Activated CD8-positive, alpha-beta memory T cell treated with anti-CD3 and anti-CD28 coated beads for 36 hours (primary cell): ENCODE data around the gene ZDHHC24. TPM values are rescaled to one million over a fixed set of nuclear protein-coding genes. Genes with fewer than 3 reads are reported as not detected.

Experiments used
- CTCF ChIA-PET: fragments of 350-600 bp; sonication (Branson Sonifier 250); formaldehyde crosslinking; loops from one replicate; lab custom pipeline; 2021; ENCODE audit warnings: antibody characterized with exemption; lab: Charles Lee
- POLR2A ChIA-PET: fragments of 350-600 bp; sonication (Branson Sonifier 250); formaldehyde crosslinking; loops from one replicate; lab custom pipeline; 2021; ENCODE audit warnings: antibody characterized with exemption; lab: Charles Lee
- total RNA-seq, 2 experiments: library from RNA; stranded (reverse); gene quantifications; one replicate each; pipeline ENCODE4 v1.2.3, GENCODE V29; 2021

The ZDHHC24 gene
- total RNA-seq, 2 experiments from 2014 or later, result 14.4 to 15.3 TPM

- POLR2A ChIA-PET, result no interaction called here
- CTCF ChIA-PET, result interaction anchor here (1.6 kb wide), 1 partner anchor 102 kb away, joined by 3 read pairs; no protein-coding TSS in a partner anchor
Measured at GRCh38 chr11:66491315-66491935, 54.4 kb downstream of the ZDHHC24 start.

DNA sequence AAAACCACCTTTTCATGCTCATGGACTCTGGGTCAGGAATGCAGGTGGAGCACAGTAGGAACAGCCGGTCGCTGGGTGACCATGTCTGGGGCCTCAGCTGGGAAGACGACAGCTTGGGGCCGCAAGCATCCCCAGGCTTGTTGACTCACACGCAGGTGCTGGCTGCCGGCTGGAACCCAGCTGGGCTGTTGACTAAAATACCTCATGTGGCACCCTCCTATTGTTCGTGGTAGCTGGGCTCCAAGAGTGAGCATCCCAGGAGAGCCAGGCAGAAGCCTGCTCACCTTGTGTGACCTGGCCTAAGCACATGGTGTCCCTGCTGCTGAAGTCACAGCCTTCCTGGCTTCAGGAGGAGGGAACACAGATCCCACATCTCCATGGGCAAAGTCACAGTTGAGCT, 56.2 kb downstream of the ZDHHC24 start:
- POLR2A ChIA-PET, result no interaction called here

DNA sequence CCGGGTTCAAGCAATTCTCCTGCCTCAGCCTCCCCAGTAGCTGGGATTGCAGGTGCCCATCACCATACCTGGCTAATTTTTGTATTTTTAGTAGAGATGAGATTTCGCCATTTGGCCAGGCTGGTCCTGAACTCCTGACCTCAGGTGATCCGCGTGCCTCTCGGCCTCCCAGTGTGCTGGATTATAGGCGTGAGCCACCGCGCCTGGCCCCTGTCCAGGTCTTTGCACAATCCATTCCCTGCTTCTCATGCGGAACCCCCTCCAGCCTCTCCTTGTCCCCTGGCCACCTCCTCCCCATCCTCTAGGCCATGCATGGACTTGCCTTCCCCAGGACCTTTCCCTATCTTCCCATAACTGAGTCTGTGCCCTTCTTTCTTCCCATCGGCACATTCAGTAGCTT, 56.9 kb downstream of the ZDHHC24 start:
- POLR2A ChIA-PET, result no interaction called here
- CTCF ChIA-PET, result no interaction called here

More for the DNA sequence above, 56.2 kb downstream of the ZDHHC24 start:
- CTCF ChIA-PET, result no interaction called here

DNA sequence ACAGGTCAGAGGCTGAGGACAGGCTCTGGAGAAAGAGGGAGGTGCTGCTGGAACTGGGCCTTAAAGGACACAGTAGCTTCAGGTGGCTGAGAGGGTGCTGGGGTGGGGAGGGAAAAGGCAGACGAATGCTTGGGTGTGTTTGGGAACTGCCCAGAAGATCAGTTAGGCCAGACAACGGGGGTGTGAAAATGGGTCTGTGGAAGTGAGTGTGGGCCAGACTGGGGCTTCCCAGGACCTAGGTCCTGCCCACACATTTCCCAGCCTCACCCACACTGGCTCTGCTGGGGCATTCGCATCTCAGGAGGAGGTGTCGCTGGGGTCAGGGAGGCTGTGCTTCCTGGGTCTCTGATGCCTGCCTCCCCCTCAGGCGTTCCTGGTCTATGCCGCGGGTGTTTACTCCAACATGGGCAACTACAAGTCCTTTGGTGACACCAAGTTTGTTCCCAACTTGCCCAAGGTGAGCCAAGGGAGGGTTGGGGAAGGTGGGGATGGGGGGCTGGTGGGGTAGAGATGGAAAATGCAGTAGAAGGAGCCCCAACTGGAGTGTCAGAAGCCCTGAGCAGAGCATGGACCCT, 61.0 kb downstream of the ZDHHC24 start:
- ChIA-PET CTCF (interaction anchor here (1.3 kb wide), 1 partner anchor 95 kb away, joined by 4 read pairs; no protein-coding TSS in a partner anchor), POLR2A (no interaction called here)

DNA sequence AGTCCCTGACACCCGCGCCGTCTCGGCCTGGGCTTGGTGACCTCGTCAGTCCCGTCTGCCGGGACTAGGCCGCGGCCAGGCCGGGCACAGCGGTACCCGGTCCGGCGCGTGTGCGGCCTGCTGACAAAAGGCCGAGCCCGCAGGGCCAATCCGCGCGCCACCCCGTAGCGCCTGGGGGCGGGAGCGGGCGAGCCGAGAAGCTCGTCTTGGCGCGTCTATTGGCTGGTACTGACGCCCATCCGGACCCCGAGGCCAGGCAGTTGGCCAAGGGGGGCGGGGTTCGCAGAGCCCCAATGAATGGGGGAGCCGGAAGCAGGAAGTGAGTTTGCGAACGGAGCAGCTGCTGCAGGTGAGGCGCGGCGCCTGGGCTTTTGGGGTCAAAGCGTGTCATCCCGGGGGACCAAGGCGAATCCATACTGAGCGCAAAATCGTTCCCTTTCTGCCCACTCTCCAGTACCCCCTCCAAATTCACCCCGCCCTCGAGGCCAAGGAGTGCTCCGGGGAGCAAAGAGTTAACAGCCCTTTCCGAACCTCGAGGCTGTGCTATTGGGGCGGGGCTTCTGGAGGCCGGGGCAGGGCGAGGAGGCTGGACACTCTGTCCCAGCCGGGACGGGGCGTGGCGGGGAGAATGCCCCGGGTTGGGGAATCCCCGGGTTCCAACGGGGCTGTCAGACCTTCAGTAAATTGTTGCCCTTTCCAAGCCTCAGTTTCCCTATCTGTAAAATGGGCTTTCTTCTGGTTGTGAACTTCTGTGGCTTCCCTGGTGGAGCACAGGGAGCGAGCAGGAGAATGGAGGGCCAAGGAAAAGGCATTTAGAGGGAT, 65.5 kb downstream of the ZDHHC24 start, which contains the start of gene DPP3:
Gene DPP3, plus strand, starts transcription at position 318 of the 822 bp plus-strand sequence. CDS start 1,767 bp downstream, outside the sequence.
- ChIA-PET POLR2A (interaction anchor here (0.6 to 1.4 kb wide), 7 partner anchors 12 to 136 kb away, joined by 3 to 10 read pairs (median 4); partner anchors contain the start of genes PELI3, RBM14 and ZDHHC24), CTCF (interaction anchor here (0.6 to 3.7 kb wide), 6 partner anchors 10 to 997 kb away, joined by 3 to 20 read pairs (median 4); partner anchors contain the start of genes MRPL11 and PELI3)

DNA sequence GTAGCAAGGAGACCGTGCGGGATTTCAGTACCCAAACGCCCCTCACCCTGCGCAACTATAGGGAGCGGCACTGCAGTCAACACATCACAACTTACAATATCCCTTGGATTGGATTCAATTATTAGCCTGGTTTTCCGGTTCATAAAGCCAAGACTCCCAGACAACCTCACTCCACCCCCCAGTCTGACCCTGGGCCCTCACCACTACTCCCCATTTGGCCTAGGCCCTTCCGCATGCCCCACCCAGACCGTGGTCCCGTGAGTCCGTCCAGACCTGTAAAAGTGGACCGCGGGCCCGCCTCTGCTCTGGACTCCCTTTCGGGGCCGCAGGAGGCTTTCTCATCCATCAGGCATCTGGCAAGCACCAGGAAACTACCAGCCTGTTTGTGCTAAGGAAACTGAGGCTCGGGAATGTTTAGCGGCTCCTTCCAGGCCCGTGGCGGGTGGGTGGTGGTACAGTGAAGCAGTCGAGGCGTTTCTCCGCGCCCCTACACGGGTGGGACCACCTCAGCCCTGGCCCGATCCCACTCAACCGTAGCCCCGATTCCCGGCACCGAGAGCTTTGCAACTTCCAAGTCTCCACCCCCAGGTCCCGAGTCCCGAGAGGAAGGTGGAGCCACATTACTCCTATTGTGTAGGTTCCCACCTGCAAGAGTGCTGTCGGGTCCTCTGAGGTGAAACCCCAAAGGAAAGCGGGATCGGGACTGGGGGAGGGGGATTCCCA, 66.3 kb downstream of the ZDHHC24 start:
- ChIA-PET CTCF (interaction anchor here (0.7 to 3.7 kb wide), 7 partner anchors 10 to 199 kb away, joined by 3 to 20 read pairs (median 5); partner anchors contain the start of genes MRPL11 and PELI3), POLR2A (interaction anchor here (0.5 to 1.4 kb wide), 8 partner anchors 13 to 152 kb away, joined by 3 to 10 read pairs (median 4); partner anchors contain the start of genes PELI3, RBM14 and ZDHHC24)

GRCh38 chr11:66478729-66479393, 67.0 kb downstream of the ZDHHC24 start:
- ChIA-PET CTCF (interaction anchor here (0.8 to 3.7 kb wide), 5 partner anchors 10 to 90 kb away, joined by 3 to 20 read pairs (median 6); partner anchors contain the start of genes MRPL11 and PELI3), POLR2A (interaction anchor here (0.5 to 1.2 kb wide), 3 partner anchors 12 to 152 kb away, joined by 3 read pairs; no protein-coding TSS in a partner anchor)

DNA sequence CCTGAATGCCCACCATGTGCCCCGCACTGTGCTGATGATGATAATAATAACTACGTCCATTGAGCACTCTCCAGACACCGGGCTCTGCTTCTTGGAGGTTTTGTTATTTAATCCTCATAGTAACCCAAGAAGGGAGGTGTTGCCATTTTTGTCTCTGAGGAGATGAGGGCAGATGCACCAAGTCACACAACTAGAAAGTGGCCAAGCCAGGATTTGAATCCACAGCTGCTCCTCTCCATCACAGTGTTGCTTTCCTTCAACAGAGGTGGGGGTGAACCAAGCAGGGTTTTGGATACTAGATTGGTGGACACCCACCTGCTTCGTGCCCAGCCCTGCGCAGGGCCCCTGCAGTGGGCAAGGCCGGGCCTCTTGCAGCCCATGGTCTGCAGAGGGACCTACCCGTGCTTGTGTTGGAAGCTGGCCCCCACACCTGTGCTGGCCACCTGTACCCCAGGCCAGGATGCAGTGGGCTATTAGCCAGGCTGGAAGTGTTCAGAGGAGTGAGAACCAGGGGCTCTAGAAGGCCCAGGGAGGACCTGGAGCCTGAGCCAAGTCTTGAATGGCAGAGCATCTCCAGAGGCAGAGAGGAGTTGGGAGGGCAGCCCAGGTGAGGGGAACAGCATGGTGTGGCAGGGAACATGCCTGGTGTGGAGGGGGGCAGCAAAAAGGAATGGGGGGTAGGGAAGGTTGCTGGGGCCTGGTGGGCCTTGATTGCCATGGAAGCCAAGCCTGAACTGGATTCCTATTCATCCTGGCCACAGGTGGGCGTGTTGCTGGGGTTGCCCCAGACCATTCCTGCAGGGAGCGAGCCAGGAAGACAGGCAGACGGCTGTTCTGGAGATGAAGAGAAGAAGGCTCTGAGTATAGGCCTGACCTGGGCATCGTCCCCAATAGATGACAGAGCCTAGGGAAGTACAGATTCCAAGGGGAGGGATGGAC, 68.3 kb downstream of the ZDHHC24 start:
- ChIA-PET CTCF (interaction anchor here (2.0 to 3.7 kb wide), 2 partner anchors 11 to 32 kb away, joined by 6 to 20 read pairs; partner anchors contain the start of gene PELI3), POLR2A (no interaction called here)

DNA sequence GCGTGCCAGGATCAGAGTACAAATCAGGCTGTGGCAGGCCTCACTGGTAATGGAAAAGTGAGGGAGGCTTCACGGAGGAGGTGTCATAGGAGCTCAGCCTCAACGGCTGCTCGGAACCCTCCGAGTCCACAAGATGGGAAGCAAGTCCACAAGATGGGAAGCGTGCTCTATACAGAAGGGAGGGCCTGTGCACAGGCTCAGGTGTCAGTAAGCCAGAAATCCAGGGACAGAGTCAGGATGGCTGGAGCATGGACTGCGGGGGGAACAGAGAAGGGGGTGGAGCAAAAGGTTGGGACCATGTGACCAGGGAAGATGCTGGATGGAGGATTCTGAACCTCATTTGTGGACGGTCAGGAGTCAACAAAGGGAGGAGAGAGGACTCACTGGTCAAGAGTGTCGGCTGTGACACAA, 69.0 kb downstream of the ZDHHC24 start:
- ChIA-PET CTCF (interaction anchor here (0.5 to 3.7 kb wide), 2 partner anchors 10 to 559 kb away, joined by 4 to 20 read pairs; partner anchors contain the start of gene PELI3), POLR2A (no interaction called here)

DNA sequence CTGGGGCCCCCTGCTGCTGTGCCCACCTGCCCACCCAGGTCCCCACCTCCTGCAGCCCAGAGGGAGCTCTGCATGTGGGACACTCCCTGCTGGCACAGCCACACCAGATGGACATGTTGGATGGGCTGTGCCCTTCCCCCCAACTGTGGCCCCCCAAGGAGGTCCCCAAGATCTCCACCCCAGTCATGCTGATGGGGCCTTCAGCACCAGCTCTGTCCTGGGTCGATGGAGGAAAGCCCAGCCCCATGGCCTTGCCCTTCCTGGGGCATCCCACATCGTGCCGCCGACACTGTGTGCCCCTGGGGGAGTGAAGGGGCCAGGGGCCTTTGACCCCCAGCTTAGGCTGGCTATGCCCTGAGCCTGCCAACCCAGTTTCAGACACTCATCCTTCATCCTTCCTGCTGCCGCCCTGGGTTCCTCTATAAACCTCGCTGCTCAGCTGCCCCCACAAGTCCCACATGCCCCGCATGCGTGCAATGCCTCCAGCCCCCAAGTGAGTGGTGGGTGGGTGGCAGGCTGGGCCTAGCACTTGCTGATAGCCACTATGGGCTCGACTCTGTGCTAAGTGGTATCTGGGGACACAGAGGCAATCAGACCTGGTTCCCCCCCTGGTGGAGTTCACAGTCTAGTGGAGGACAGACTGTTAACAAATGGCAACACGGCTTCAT, 69.5 kb downstream of the ZDHHC24 start:
- ChIA-PET CTCF (interaction anchor here (0.5 kb wide), 1 partner anchor 559 kb away, joined by 4 read pairs; no protein-coding TSS in a partner anchor), POLR2A (no interaction called here)

- ChIA-PET POLR2A (no interaction called here), CTCF (no interaction called here)
Measured at GRCh38 chr11:66475349-66476172, 70.3 kb downstream of the ZDHHC24 start.

DNA sequence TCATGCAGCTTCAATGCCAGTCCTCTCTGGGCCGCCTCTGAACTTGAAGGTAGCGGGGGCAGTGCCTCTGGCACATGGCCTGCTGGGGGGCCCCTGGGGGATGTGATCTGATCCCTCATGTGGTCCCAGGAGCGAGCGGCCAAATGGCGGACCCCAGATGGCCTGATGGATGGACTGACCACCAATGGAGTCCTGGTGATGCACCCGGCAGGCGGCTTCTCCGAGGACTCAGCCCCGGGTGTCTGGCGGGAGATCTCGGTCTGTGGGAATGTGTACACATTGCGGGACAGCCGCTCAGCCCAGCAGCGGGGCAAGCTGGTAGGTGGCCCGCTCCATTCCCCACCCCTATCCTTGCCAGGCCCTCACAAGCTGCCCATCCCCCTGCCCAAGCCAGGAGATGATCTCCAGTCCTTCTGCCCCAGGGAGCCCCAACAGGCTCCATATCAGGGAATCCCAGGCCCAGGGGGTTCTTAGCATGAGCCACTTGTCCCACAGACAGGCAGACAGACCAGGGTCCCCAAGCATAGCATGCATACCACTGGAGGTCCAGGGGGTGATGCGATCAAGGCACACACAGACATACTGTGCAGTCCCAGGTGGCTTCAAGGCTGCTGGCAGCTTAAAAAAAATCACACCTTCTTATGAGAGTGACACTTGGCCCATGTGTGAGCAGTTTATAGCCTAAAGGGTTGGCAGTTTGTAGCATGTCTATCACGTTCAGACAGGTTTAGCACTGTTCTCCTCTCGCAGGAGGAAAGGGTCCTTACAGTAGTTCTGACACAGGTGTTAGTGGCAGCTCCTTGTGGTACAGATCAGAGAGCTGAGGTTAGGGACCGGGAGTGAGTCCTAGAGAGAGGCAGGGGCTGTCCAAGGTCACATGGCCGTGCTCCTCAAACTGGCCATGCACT, 72.0 kb downstream of the ZDHHC24 start:
- POLR2A ChIA-PET, result no interaction called here
- CTCF ChIA-PET, result no interaction called here

GRCh38 chr11:66473167-66473566, 72.7 kb downstream of the ZDHHC24 start:
- CTCF ChIA-PET, result no interaction called here
- POLR2A ChIA-PET, result no interaction called here

- ChIA-PET POLR2A (no interaction called here), CTCF (interaction anchor here (0.5 to 0.6 kb wide), 2 partner anchors 441 to 1791 kb away, joined by 5 read pairs; no protein-coding TSS in a partner anchor)
Measured at GRCh38 chr11:66472054-66472453, 73.8 kb downstream of the ZDHHC24 start.
